Measurements from ENCODE around the gene GAS6. TPM values are rescaled to one million over a fixed set of nuclear protein-coding genes. Genes with fewer than 3 reads are reported as not detected.
"Not testable (repeated sequence)": the region's sequence is repeated elsewhere in the genome, so short reads cannot be mapped to it uniquely, and the experiment has no call there.

The GAS6 gene
- total and polyA plus RNA-seq, 2 experiments from 2014 or later, result 91.8 to 112 TPM

DNA sequence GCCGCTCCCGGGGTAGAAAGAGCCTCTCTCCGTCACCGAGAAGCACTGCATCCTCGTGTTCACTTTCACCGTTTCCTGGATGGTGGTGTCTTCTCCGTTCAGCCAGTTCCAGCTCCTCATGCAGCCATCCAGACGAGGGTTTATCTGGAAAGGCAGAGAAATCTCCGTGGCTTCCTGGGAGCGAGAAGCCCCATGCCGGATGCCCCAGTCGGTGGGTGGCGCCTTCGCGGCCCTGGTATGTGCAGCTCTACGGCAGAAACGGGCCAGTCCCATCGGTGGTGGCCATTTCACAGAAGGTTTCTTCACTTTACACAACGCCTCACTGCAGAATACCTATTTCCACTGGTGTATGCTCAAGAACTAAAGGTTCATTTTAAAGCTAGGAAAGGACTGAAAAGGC is 36.9 kb downstream of the GAS6 start:
- no peak for DNase-seq (ENCODE audit: low read depth in 1 of 2, low spot score in 1 of 2)
- Histone ChIP-seq H3K27me3 (no peaks in the 10 kb centered on the region), H3K9me3 (ENCODE audit: low read depth) (no peaks in the 10 kb centered on the region), H3K36me3 (peaks cover 5% of the 10 kb centered on the region), H3K4me3 (no peak overlapping the region), H3K4me1 (ENCODE audit: low read depth) (no peaks in the 10 kb centered on the region), H3K27ac (no peak overlapping the region)
- no peak for TF ChIP-seq CTCF (IDR thresholded peaks at IDR 0.05; ENCODE audit: low read depth, low read length)

DNA sequence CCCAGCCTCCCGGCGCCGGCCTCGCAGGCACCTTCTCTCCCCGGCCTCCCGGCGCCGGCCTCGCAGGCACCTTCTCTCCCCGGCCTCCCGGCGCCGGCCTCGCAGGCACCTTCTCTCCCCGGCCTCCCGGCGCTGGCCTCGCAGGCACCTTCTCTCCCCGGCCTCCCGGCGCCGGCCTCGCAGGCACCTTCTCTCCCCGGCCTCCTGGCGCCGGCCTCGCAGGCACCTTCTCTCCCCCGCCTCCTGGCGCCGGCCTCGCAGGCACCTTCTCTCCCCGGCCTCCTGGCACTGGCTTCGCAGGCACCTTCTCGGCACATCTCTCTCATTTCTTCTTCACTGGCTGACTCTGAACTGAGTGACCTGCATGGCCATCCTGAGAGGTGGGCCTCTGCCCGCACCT is 37.4 kb downstream of the GAS6 start:
- H3K36me3 ChIP-seq; H3K9me3 ChIP-seq (ENCODE audit: low read depth); DNase-seq (ENCODE audit: low read depth in 1 of 2, low spot score in 1 of 2); H3K4me1 ChIP-seq (ENCODE audit: low read depth); H3K27ac ChIP-seq; H3K27me3 ChIP-seq; H3K4me3 ChIP-seq: not testable (repeated sequence)

- Histone ChIP-seq H3K36me3 (peaks cover 5% of the 10 kb centered on the region), H3K27ac (no peak overlapping the region), H3K9me3 (ENCODE audit: low read depth) (no peaks in the 10 kb centered on the region), H3K4me3 (no peak overlapping the region), H3K27me3 (no peaks in the 10 kb centered on the region), H3K4me1 (ENCODE audit: low read depth) (no peaks in the 10 kb centered on the region)
- TF ChIP-seq CTCF (IDR thresholded peaks at IDR 0.05; ENCODE audit: low read depth, low read length), result no peak
- DNase-seq (ENCODE audit: low read depth in 1 of 2, low spot score in 1 of 2), result no peak
Measured at GRCh38 chr13:113825841-113826240, 38.0 kb downstream of the GAS6 start.

DNA sequence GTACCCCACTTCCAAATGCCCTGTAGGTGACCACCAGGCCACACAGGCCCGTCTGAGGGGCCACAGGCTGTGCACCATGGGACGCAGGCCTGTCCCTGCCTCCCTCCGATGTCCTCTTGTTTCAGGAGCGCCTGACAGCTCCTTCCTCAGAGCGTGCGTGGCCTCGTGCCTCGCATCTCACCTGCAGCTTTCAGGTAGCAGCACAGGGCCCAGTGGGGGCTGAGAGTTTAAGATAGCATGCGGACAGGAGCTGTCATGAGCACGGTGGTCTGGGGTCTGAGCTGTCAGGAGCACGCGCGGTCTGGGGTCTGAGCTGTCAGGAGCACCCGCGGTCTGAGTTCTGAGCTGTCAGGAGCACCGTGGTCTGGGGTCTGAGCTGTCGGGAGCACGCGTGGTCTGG is 40.1 kb downstream of the GAS6 start:
- peaks cover 5% of the 10 kb centered on the region for H3K36me3 ChIP-seq

DNA sequence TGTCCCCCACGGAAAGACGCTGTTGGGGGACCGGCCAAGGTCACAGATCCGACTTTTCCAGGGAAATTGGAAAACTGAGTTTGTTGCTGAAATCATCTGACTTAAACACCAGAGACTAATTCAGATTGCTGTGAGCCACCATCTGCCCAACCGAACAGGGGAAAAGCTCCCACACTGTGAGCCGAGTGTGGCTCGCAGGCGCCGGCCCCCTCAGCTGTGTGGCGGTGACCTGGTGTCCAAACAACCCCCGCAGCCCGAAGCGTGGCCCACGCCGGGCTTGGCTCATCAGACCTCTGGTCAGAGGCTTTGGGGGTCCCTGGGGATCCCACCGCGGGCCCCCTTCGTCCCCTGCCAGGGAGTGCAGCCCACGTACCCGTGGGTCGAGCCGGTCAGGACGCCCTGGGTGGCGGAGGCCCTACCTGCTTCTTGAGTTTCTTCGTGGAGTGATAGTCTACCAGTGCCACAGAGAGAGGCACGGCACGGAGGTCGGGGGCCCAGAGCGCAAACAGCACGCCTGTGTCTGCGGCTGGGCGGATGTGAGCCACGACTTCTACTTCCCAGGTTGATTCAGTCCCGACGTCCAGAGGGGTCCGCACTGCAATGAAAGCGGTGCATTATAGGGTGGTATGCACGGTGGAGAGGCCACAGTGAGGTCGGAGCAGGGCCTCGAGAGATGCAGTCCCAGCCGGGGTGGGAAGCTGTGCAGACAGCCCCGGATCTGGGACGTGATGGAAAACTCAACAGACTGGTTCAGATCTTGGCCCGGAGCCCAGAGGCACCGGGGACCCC is 40.7 kb downstream of the GAS6 start:
- no peak overlapping the region for H3K4me3 ChIP-seq
- peaks cover 5% of the 10 kb centered on the region for H3K36me3 ChIP-seq
- no peaks in the 10 kb centered on the region for H3K4me1 ChIP-seq (ENCODE audit: low read depth)
- no peaks in the 10 kb centered on the region for H3K27me3 ChIP-seq
- H3K27ac ChIP-seq, result no peak overlapping the region
- no peaks in the 10 kb centered on the region for H3K9me3 ChIP-seq (ENCODE audit: low read depth)
- no peak for TF ChIP-seq CTCF (IDR thresholded peaks at IDR 0.05; ENCODE audit: low read depth, low read length)
- DNase-seq (ENCODE audit: low read depth in 1 of 2, low spot score in 1 of 2), result no peak

More for the DNA sequence above, 40.1 kb downstream of the GAS6 start:
- Histone ChIP-seq H3K27ac (no peak overlapping the region), H3K27me3 (no peaks in the 10 kb centered on the region), H3K4me1 (ENCODE audit: low read depth) (no peaks in the 10 kb centered on the region), H3K4me3 (no peak overlapping the region), H3K9me3 (ENCODE audit: low read depth) (no peaks in the 10 kb centered on the region)
- no peak for TF ChIP-seq CTCF (IDR thresholded peaks at IDR 0.05; ENCODE audit: low read depth, low read length)
- DNase-seq (ENCODE audit: low read depth in 1 of 2, low spot score in 1 of 2), result no peak

- TF ChIP-seq CTCF (IDR thresholded peaks at IDR 0.05; ENCODE audit: low read depth, low read length), result no peak
- H3K9me3 ChIP-seq (ENCODE audit: low read depth), result no peaks in the 10 kb centered on the region
- H3K27me3 ChIP-seq, result no peaks in the 10 kb centered on the region
- peaks cover 5% of the 10 kb centered on the region for H3K36me3 ChIP-seq
- H3K27ac ChIP-seq, result no peak overlapping the region
- H3K4me3 ChIP-seq, result no peak overlapping the region
- DNase-seq (ENCODE audit: low read depth in 1 of 2, low spot score in 1 of 2), result no peak
- H3K4me1 ChIP-seq (ENCODE audit: low read depth), result no peaks in the 10 kb centered on the region
Measured at GRCh38 chr13:113822266-113822665, 41.6 kb downstream of the GAS6 start.
